Keratinocyte (primary cell): ENCODE measurements around the gene PBX4. TPM values are rescaled to one million over a fixed set of nuclear protein-coding genes. Genes with fewer than 3 reads are reported as not detected.

Experiments
- DNase-seq: peaks from one replicate; pipeline ENCODE4 v3.0.0-alpha.2; 2011; ENCODE audit warnings: low read depth, missing footprints, low spot score
- FAIRE-seq: peaks from 2 replicates; lab custom pipeline; 2011; peaks lifted over from hg19 to GRCh38; lab: Jason Lieb, UNC
- H2AFZ ChIP-seq: 2 replicates; pipeline ENCODE4 v1.6.0; 2012; ENCODE audit warnings: low read length, control low read depth, inconsistent platforms; ENCODE audit not compliant: control insufficient read depth
- H3K27ac ChIP-seq: 2 replicates; pipeline ENCODE4 v1.5.1; 2011; ENCODE audit warnings: low read length; ENCODE audit not compliant: control insufficient read depth, insufficient read depth
- H3K27me3 ChIP-seq: 3 replicates; pipeline ENCODE4 v1.6.0; 2011; ENCODE audit warnings: low read length; ENCODE audit not compliant: control insufficient read depth, insufficient read depth; ENCODE audit errors: extremely low read depth
- H3K36me3 ChIP-seq, 2 experiments: 2 replicates in 1 of 2; 3 replicates in 1 of 2; pipeline ENCODE4 v1.5.1; 2011; ENCODE audit warnings: low read length in 2 of 2, mild to moderate bottlenecking in 1 of 2; ENCODE audit not compliant: control insufficient read depth in 2 of 2, insufficient read depth in 2 of 2; ENCODE audit errors: extremely low read depth in 1 of 2
- H3K4me1 ChIP-seq: 3 replicates; pipeline ENCODE4 v1.5.1; 2011; ENCODE audit warnings: low read length; ENCODE audit not compliant: control insufficient read depth, insufficient read depth; ENCODE audit errors: extremely low read depth
- H3K4me2 ChIP-seq: 3 replicates; pipeline ENCODE4 v1.6.0; 2011; ENCODE audit warnings: low read depth, low read length; ENCODE audit not compliant: control insufficient read depth, insufficient read depth; ENCODE audit errors: extremely low read depth
- H3K4me3 ChIP-seq, 3 experiments: fragments of 200-600 bp in 1 of 3; sonication (generic) in 1 of 3; 2 replicates in 2 of 3; 3 replicates in 1 of 3; pipeline ENCODE4 v1.5.1; 2011 to 2016; ENCODE audit warnings: low read length in 3 of 3, mild to moderate bottlenecking in 3 of 3, control low read depth in 2 of 3, inconsistent platforms in 1 of 3, low read depth in 1 of 3, mixed read lengths in 1 of 3, mixed run types in 1 of 3, moderate library complexity in 1 of 3; ENCODE audit not compliant: control insufficient read depth in 2 of 3, insufficient read depth in 2 of 3; ENCODE audit errors: extremely low read depth in 1 of 3
- H3K79me2 ChIP-seq: 2 replicates; pipeline ENCODE4 v1.6.0; 2012; ENCODE audit warnings: low read length; ENCODE audit not compliant: control insufficient read depth, insufficient read depth
- H3K9ac ChIP-seq: 3 replicates; pipeline ENCODE4 v1.6.0; 2011; ENCODE audit warnings: low read length; ENCODE audit not compliant: control insufficient read depth, insufficient read depth; ENCODE audit errors: extremely low read depth
- H3K9me1 ChIP-seq: 3 replicates; pipeline ENCODE4 v1.6.0; 2011; ENCODE audit warnings: low read length; ENCODE audit not compliant: control insufficient read depth, insufficient read depth; ENCODE audit errors: extremely low read depth
- H3K9me3 ChIP-seq: 2 replicates; pipeline ENCODE4 v1.5.1; 2012; ENCODE audit warnings: low read depth, low read length; ENCODE audit not compliant: control insufficient read depth
- H4K20me1 ChIP-seq: 3 replicates; pipeline ENCODE4 v1.6.0; 2011; ENCODE audit warnings: low read length; ENCODE audit not compliant: control insufficient read depth, insufficient read depth; ENCODE audit errors: extremely low read depth
- EZH2 ChIP-seq: IDR thresholded peaks from one replicate; pipeline ENCODE4 v1.6.1; 2012; ENCODE audit warnings: inconsistent platforms, mild to moderate bottlenecking, low read length, moderate library complexity
- dilution Hi-C: fragments of 300-500 bp; cut with MboI; formaldehyde crosslinking; loops from one replicate; pipeline ENCODE4 v1.7.0; 2020; ENCODE audit warnings: low sequenced_read_pairs; ENCODE audit not compliant: extremely low pct_ligation_motif_present
- polyA plus RNA-seq, 5 experiments: library from polyadenylated mRNA; depleted of rRNA in 3 of 5; stranded (reverse) in 3 of 5; stranded (forward) in 1 of 5; unstranded in 1 of 5; fragments of >200 nt; gene quantifications; 1 replicate in 1 of 5; 2 replicates in 3 of 5; 3 replicates in 1 of 5; pipeline versions ENCODE4 v1.2.1 to v1.2.3, GENCODE V29; 2011 to 2012; ENCODE audit warnings: missing spikeins in 2 of 5, low read depth in 1 of 5, low replicate concordance in 1 of 5
- TF ChIP-seq, protein P1 (sequence below), 3 experiments: IDR thresholded peaks in 1 of 3; conservative IDR thresholded peaks in 1 of 3; optimal IDR thresholded peaks in 1 of 3; 2 replicates in 2 of 3; 3 replicates in 1 of 3; pipeline versions ENCODE3 to v1.5.1; 2011; ENCODE audit warnings: low read length in 3 of 3, mild to moderate bottlenecking in 3 of 3, moderate library complexity in 2 of 3, control low read depth in 1 of 3, inconsistent platforms in 1 of 3; ENCODE audit not compliant: insufficient read depth in 2 of 3; ENCODE audit errors: extremely low read depth in 1 of 3

The PBX4 gene
- polyA plus RNA-seq, 1 donor (not counting 4 experiments of a cell fraction or from before 2014, with no cell fraction given), result 1.7 TPM

DNA sequence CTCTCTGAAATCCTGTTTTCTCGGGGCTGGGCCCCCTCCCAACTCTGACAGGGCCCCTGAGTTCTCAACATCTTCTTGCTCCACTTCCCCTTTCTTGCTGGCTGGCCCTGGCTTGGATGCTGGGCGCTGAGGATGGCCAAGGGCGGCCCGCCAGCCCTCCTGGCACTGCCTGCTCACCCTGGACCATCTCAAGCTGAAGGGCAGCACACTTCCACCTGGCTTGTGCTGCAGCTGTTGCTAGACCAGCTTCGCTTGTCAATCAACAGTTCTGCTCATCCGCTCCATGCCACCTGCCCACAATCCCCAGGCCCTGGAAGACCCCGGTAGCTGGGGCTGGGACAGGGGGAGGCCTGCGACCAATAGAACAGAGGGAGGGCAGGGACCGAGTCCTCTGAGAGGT, 31.8 kb upstream of the PBX4 start:
- H3K4me1 ChIP-seq, result no peaks in the 10 kb centered on the region
- H3K9me1 ChIP-seq, result no peaks in the 10 kb centered on the region
- no peak overlapping the region for H3K4me3 ChIP-seq
- H3K9me3 ChIP-seq, result no peaks in the 10 kb centered on the region
- no peak overlapping the region for H3K27ac ChIP-seq
- H3K9ac ChIP-seq, result no peak overlapping the region
- dilution Hi-C loops, result no loop called here
- H4K20me1 ChIP-seq, result no peaks in the 10 kb centered on the region
- no peaks in the 10 kb centered on the region for H3K27me3 ChIP-seq
- no peaks in the 10 kb centered on the region for H3K79me2 ChIP-seq
- FAIRE-seq, result no peak
- H2AFZ ChIP-seq, result no peak overlapping the region
- peaks cover 36 to 56% of the 10 kb centered on the region in 2 experiments for H3K36me3 ChIP-seq
- no peak overlapping the region for H3K4me2 ChIP-seq
- no peak for TF ChIP-seq EZH2
- DNase-seq, result no peak

DNA sequence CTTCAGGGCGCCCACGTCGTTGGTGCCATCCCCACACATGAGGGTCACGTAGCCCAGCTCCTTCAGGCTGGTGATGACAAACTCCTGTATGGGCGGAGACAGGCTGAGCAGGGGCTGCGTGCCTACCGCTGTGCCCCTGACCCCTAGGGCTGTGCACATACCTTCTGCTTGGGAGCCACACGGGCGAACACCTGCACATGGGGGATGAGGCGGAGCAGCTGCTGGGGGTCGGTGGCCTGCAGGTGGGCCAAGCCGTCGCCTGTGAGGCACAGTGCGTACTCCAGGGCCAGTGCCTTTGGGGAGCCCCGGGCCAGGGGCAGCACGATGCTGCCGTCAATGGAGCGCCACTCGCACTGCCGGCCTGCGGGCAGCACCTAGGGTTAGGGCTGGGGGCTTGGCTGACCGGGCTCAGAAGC, 31.1 kb upstream of the PBX4 start:
- H3K36me3 ChIP-seq, result peaks cover 33 to 52% of the 10 kb centered on the region in 2 experiments

DNA sequence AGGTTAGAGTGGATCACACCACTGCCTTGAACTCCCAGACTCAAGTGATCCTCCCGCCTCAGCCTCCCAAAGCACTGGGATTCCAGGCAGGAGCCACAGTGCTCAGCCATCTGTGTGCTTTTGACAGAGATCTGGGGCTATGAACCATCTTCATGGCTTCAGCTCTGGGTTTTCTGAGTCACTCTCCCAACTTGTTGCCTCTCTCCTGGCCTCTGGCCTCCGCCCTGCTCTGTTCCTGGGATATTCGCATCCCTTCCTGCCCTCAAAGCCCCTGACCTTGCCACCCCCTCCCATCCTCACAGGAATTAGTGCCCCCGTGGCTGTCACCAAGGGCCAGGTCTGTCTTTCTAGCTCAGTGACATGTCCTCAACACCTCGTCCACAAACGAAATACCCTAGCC, 30.7 kb upstream of the PBX4 start:
- Histone ChIP-seq H3K36me3 (peaks cover 28 to 49% of the 10 kb centered on the region in 2 experiments), H3K4me2 (no peak overlapping the region), H3K4me1 (no peaks in the 10 kb centered on the region), H3K27ac (no peak overlapping the region), H3K9me3 (no peaks in the 10 kb centered on the region), H3K9me1 (no peaks in the 10 kb centered on the region), H3K4me3 (no peak overlapping the region), H3K79me2 (no peaks in the 10 kb centered on the region), H3K27me3 (no peaks in the 10 kb centered on the region), H3K9ac (no peak overlapping the region), H4K20me1 (no peaks in the 10 kb centered on the region), H2AFZ (no peak overlapping the region)
- FAIRE-seq (no peak), DNase-seq (no peak)
- dilution Hi-C loops, result no loop called here
- no peak for TF ChIP-seq EZH2
- TF ChIP-seq, protein P1, sequence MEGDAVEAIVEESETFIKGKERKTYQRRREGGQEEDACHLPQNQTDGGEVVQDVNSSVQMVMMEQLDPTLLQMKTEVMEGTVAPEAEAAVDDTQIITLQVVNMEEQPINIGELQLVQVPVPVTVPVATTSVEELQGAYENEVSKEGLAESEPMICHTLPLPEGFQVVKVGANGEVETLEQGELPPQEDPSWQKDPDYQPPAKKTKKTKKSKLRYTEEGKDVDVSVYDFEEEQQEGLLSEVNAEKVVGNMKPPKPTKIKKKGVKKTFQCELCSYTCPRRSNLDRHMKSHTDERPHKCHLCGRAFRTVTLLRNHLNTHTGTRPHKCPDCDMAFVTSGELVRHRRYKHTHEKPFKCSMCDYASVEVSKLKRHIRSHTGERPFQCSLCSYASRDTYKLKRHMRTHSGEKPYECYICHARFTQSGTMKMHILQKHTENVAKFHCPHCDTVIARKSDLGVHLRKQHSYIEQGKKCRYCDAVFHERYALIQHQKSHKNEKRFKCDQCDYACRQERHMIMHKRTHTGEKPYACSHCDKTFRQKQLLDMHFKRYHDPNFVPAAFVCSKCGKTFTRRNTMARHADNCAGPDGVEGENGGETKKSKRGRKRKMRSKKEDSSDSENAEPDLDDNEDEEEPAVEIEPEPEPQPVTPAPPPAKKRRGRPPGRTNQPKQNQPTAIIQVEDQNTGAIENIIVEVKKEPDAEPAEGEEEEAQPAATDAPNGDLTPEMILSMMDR (optimal IDR thresholded peaks at IDR 0.05 in 1 of 3, IDR thresholded peaks at IDR 0.05 in 1 of 3, conservative IDR thresholded peaks at IDR 0.05 in 1 of 3; ENCODE audit: extremely low read depth in 1 of 3, insufficient read depth in 2 of 3, low read length in 3 of 3), result no peak

More for the DNA sequence above, 31.1 kb upstream of the PBX4 start:
- H3K27ac ChIP-seq, result no peak overlapping the region
- H4K20me1 ChIP-seq, result no peaks in the 10 kb centered on the region
- no peak overlapping the region for H3K4me3 ChIP-seq
- no peaks in the 10 kb centered on the region for H3K9me3 ChIP-seq
- dilution Hi-C loops, result no loop called here
- H3K9ac ChIP-seq, result no peak overlapping the region
- H3K4me1 ChIP-seq, result no peaks in the 10 kb centered on the region
- no peaks in the 10 kb centered on the region for H3K9me1 ChIP-seq
- no peak overlapping the region for H2AFZ ChIP-seq
- DNase-seq (no peak), FAIRE-seq (no peak)
- TF ChIP-seq EZH2, result no peak
- H3K4me2 ChIP-seq, result no peak overlapping the region
- H3K27me3 ChIP-seq, result no peaks in the 10 kb centered on the region
- H3K79me2 ChIP-seq, result no peaks in the 10 kb centered on the region
